ENCODE measurements around the gene CPAMD8. TPM values are rescaled to one million over a fixed set of nuclear protein-coding genes. Genes with fewer than 3 reads are reported as not detected.

Gene CPAMD8
- total RNA-seq, 1 donor from 2014 or later = 16.3 TPM

DNA sequence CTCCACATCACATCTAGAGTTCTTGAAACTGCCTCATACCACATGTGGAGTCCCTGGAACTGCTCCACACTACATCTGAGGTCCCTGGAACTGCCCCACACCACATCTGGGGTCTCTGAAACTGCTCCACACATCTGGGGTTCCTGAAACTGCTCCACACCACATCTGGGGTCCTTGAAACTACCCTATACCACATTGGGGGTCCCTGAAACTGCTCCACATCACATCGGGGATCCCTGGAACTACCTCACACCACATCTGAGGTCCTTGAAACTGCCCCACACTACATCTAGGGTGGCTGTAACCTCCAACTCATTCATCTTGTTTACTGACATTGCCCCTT is 104.0 kb downstream of the CPAMD8 start:
- Histone ChIP-seq H4K20me1 (ENCODE audit: low read depth) (no peaks in the 10 kb centered on the region), H3K9ac (no peak overlapping the region), H3K4me1 (no peaks in the 10 kb centered on the region), H3K36me3 (no peaks in the 10 kb centered on the region), H2AFZ (replicated peaks) (no peak overlapping the region), H3K4me3 (no peak overlapping the region), H3K79me2 (ENCODE audit: low read depth) (no peaks in the 10 kb centered on the region), H3K27ac (no peak overlapping the region), H3F3A (ENCODE audit: low read depth) (no peaks in the 10 kb centered on the region), H3K9me3 (ENCODE audit: low read depth) (no peaks in the 10 kb centered on the region), H3K4me2 (no peak overlapping the region), H3K27me3 (no peaks in the 10 kb centered on the region)
- Mint-ChIP-seq H3K27ac (peak overlapping the region; percentile 15), H3K27me3 (ENCODE audit: insufficient read depth, low read depth) (peaks cover 4% of the 10 kb centered on the region), H3K4me1 (no peaks in the 10 kb centered on the region), H3K9me3 (peaks cover 12% of the 10 kb centered on the region), H3K36me3 (no peaks in the 10 kb centered on the region), H3K4me3 (no peak overlapping the region)
- TF ChIP-seq EZH2 (IDR thresholded peaks at IDR 0.05) (no peak), EZH2phosphoT487 (IDR thresholded peaks at IDR 0.05) (no peak), CTCF (IDR thresholded peaks at IDR 0.05) (no peak)
- DNase-seq (ENCODE audit: low spot score) = no peak

DNA sequence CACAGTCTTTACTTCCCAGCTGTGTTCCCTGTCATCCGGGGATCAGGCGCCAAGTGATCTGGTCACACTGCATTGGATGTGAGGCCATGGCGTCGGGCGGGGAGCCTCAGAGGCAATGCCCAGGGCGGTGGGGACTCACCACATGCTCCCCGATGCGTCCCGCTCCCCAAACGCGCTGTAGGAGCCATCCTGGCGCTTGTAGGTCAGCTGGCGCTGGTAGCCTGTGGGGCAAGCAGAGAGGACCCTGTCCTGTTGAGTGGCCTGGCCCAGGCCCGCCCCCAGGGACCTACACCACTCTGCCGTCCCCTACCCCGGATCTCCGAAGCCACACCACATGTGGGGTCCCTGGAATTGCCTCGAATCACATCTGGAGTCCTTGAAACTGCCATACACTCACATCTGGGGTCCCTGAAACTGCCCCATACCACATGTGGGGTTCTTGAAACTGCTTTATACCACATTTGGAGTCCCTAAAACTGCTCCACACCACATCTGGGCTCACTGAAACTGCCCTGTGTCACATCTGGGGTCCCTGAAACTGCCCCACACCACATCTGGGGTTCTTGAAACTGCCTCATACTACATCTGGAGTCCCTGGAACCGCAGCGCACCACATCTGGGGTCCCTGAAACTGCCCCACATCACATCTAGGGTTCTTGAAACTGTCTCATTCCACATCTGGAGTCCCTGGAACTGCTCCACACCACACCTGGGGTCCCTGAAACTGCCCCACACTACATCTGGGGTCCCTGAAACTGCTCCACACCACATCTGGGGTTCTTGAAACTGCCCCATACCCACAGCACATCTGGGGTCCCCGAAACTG is 104.6 kb downstream of the CPAMD8 start:
- H3K4me1 Mint-ChIP-seq = no peaks in the 10 kb centered on the region
- no peaks in the 10 kb centered on the region for H3K9me3 ChIP-seq (ENCODE audit: low read depth)
- DNase-seq (ENCODE audit: low spot score) = no peak
- no peak overlapping the region for H3K4me3 Mint-ChIP-seq
- peak overlapping the region; percentile 15 for H3K27ac Mint-ChIP-seq
- H3K4me1 ChIP-seq = no peaks in the 10 kb centered on the region
- no peak overlapping the region for H3K27ac ChIP-seq
- H3K9me3 Mint-ChIP-seq = peaks cover 12% of the 10 kb centered on the region
- H3K79me2 ChIP-seq (ENCODE audit: low read depth) = no peaks in the 10 kb centered on the region
- no peak overlapping the region for H3K9ac ChIP-seq
- H3F3A ChIP-seq (ENCODE audit: low read depth) = no peaks in the 10 kb centered on the region
- no peak overlapping the region for H2AFZ ChIP-seq (replicated peaks)
- H3K36me3 Mint-ChIP-seq = no peaks in the 10 kb centered on the region
- H3K36me3 ChIP-seq = no peaks in the 10 kb centered on the region
- no peak overlapping the region for H3K4me2 ChIP-seq
- no peaks in the 10 kb centered on the region for H3K27me3 ChIP-seq
- H3K4me3 ChIP-seq = no peak overlapping the region
- no peak for TF ChIP-seq EZH2phosphoT487 (IDR thresholded peaks at IDR 0.05)
- H3K27me3 Mint-ChIP-seq (ENCODE audit: insufficient read depth, low read depth) = peaks cover 2% of the 10 kb centered on the region
- no peaks in the 10 kb centered on the region for H4K20me1 ChIP-seq (ENCODE audit: low read depth)

DNA sequence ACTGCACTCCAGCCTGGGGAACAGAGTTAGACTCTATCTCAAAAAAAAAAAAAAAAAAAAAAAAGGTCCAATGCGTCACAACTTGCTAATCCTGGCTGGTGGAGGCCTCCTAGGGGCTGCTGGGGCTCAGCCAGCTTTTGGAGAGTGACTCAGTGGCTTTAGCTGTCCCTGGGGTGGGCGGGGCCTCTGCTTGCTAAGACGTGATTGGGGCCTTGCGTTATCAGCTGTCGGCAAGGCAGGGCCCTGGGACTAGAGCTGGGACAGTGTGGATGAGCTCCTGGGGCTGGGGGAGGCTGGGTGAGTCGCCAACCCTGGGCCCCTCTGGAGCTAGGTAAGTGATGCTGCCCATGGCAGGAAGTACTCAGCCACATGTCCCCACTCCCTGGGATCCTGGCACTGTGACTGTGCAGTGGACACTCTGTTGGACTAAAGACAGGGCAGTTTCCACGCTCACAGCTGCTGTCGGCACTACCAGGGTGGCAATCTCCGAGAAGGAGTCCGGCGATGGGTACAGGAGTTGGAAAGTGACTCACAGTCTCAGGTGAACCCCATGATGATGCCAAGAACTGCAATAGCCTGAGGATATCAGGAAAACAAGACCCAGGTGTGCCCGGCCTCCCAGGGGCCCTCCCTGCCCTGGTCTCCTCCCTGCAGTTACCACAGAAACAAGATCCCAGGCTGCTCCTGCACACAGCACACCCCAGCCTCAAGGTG is 105.6 kb downstream of the CPAMD8 start:
- Mint-ChIP-seq H3K4me1 (no peaks in the 10 kb centered on the region), H3K4me3 (no peak overlapping the region), H3K9me3 (peaks cover 4% of the 10 kb centered on the region), H3K27me3 (ENCODE audit: insufficient read depth, low read depth) (peaks cover 2% of the 10 kb centered on the region), H3K27ac (no peak overlapping the region), H3K36me3 (no peaks in the 10 kb centered on the region)
- no peaks in the 10 kb centered on the region for H3K9me3 ChIP-seq (ENCODE audit: low read depth)
- no peak for DNase-seq (ENCODE audit: low spot score)
- H3K9ac ChIP-seq = no peak overlapping the region
- no peak overlapping the region for H2AFZ ChIP-seq (replicated peaks)
- H3K36me3 ChIP-seq = no peaks in the 10 kb centered on the region
- no peak overlapping the region for H3K4me2 ChIP-seq
- no peaks in the 10 kb centered on the region for H3K79me2 ChIP-seq (ENCODE audit: low read depth)
- H3K27me3 ChIP-seq = no peaks in the 10 kb centered on the region
- no peaks in the 10 kb centered on the region for H3F3A ChIP-seq (ENCODE audit: low read depth)
- TF ChIP-seq EZH2 (IDR thresholded peaks at IDR 0.05) = no peak
- no peak for TF ChIP-seq CTCF (IDR thresholded peaks at IDR 0.05)
- no peak for TF ChIP-seq EZH2phosphoT487 (IDR thresholded peaks at IDR 0.05)
- H3K4me3 ChIP-seq = no peak overlapping the region
- no peaks in the 10 kb centered on the region for H4K20me1 ChIP-seq (ENCODE audit: low read depth)
- no peaks in the 10 kb centered on the region for H3K4me1 ChIP-seq
- no peak overlapping the region for H3K27ac ChIP-seq

- H3K4me1 ChIP-seq = no peaks in the 10 kb centered on the region
These were observed 107.1 kb downstream of the CPAMD8 start for GRCh38 chr19:16919496-16919895.

More at GRCh38 chr19:16919496-16919895, 107.1 kb downstream of the CPAMD8 start:
- H3K4me3 Mint-ChIP-seq = no peak overlapping the region
- Histone ChIP-seq H3K27ac (no peak overlapping the region), H3K27me3 (no peaks in the 10 kb centered on the region), H3K4me3 (no peak overlapping the region), H4K20me1 (ENCODE audit: low read depth) (no peaks in the 10 kb centered on the region), H3K9ac (no peak overlapping the region), H3K36me3 (no peaks in the 10 kb centered on the region), H3K9me3 (ENCODE audit: low read depth) (no peaks in the 10 kb centered on the region), H3K79me2 (ENCODE audit: low read depth) (no peaks in the 10 kb centered on the region), H3K4me2 (no peak overlapping the region), H2AFZ (replicated peaks) (no peak overlapping the region), H3F3A (ENCODE audit: low read depth) (no peaks in the 10 kb centered on the region)
- H3K4me1 Mint-ChIP-seq = no peaks in the 10 kb centered on the region
- no peak for DNase-seq (ENCODE audit: low spot score)
- TF ChIP-seq CTCF (IDR thresholded peaks at IDR 0.05) (no peak), EZH2phosphoT487 (IDR thresholded peaks at IDR 0.05) (no peak), EZH2 (IDR thresholded peaks at IDR 0.05) (no peak)
- H3K9me3 Mint-ChIP-seq = peaks cover 2% of the 10 kb centered on the region
- H3K27ac Mint-ChIP-seq = no peak overlapping the region
- H3K27me3 Mint-ChIP-seq (ENCODE audit: insufficient read depth, low read depth) = peaks cover 2% of the 10 kb centered on the region
- no peaks in the 10 kb centered on the region for H3K36me3 Mint-ChIP-seq
